ENCODE data around the gene CCDC47.

Gene CCDC47

GRCh38 chr17:63701868-63702720 lies 71.3 kb downstream of the CCDC47 start:
- Histone ChIP-seq H3K9me3 (ENCODE audit: control insufficient read depth, insufficient read depth, low read depth, low read length) (no peaks in the 10 kb centered on the region), H3K4me1 (ENCODE audit: control insufficient read depth, insufficient read depth, low read length) (peaks cover 3% of the 10 kb centered on the region; the same call in 1 of the 2 replicates), H3K27ac (ENCODE audit: extremely low read depth, low read depth, low read length) (no peak overlapping the region), H3K4me3 (ENCODE audit: low read depth, low read length) (no peak overlapping the region), H3K36me3 (ENCODE audit: control insufficient read depth in 2 of 2, insufficient read depth in 1 of 2, low read length in 2 of 2) (peaks cover 0 to 61% of the 10 kb centered on the region in 2 experiments; a peak in 1 of 3 replicates)
- no peak for TF ChIP-seq ZNF585B (tag by site-specific recombination; IDR thresholded peaks at IDR 0.05)
- TF ChIP-seq ZBTB49 (tag by site-specific recombination; IDR thresholded peaks at IDR 0.05; ENCODE audit: low read depth), result no peak
- 0 out of 2 replicates have a peak, but pooled peaks have one; percentile 22 for TF ChIP-seq GLIS2 (tag by site-specific recombination; IDR thresholded peaks at IDR 0.05)
- ChIA-PET CTCF (interaction anchor here (0.6 to 1.0 kb wide), 4 partner anchors 10 to 272 kb away, joined by 3 read pairs; no protein-coding TSS in a partner anchor), POLR2A (interaction anchor here (1.4 kb wide), 1 partner anchor 40 kb away, joined by 4 read pairs; no protein-coding TSS in a partner anchor)

GRCh38 chr17:63701456-63701820 lies 72.0 kb downstream of the CCDC47 start:
- Histone ChIP-seq H3K36me3 (ENCODE audit: control insufficient read depth in 2 of 2, insufficient read depth in 1 of 2, low read length in 2 of 2) (peaks cover under 1 to 61% of the 10 kb centered on the region in 2 experiments; a peak in 1 of 3 replicates), H3K4me1 (ENCODE audit: control insufficient read depth, insufficient read depth, low read length) (peaks cover 3% of the 10 kb centered on the region; the same call in 1 of the 2 replicates), H3K9me3 (ENCODE audit: control insufficient read depth, insufficient read depth, low read depth, low read length) (no peaks in the 10 kb centered on the region), H3K4me3 (ENCODE audit: low read depth, low read length) (no peak overlapping the region), H3K27ac (ENCODE audit: extremely low read depth, low read depth, low read length) (no peak overlapping the region)
- POLR2A ChIA-PET, result interaction anchor here (1.4 kb wide), 1 partner anchor 41 kb away, joined by 4 read pairs; no protein-coding TSS in a partner anchor
- CTCF ChIA-PET, result interaction anchor here (0.6 to 1.0 kb wide), 4 partner anchors 11 to 276 kb away, joined by 3 to 5 read pairs (median 3); no protein-coding TSS in a partner anchor
- TF ChIP-seq ZNF391 (tag by site-specific recombination; IDR thresholded peaks at IDR 0.05; ENCODE audit: borderline replicate concordance, low read depth) (no peak), ZFP69B (tag by site-specific recombination; IDR thresholded peaks at IDR 0.05) (no peak), ZNF140 (tag by site-specific recombination; IDR thresholded peaks at IDR 0.05) (no peak), RBAK (tag by site-specific recombination; IDR thresholded peaks at IDR 0.05) (no peak), ZNF677 (tag by site-specific recombination; IDR thresholded peaks at IDR 0.05) (no peak), ZNF785 (tag by site-specific recombination; IDR thresholded peaks at IDR 0.05) (no peak), ZSCAN4 (tag by site-specific recombination; IDR thresholded peaks at IDR 0.05) (no peak), ZXDB (tag by site-specific recombination; IDR thresholded peaks at IDR 0.05) (no peak), ZNF501 (tag by site-specific recombination; IDR thresholded peaks at IDR 0.05) (no peak), GLI2 (tag by site-specific recombination; IDR thresholded peaks at IDR 0.05; ENCODE audit: borderline replicate concordance, low read depth) (no peak), ZNF560 (tag by site-specific recombination; IDR thresholded peaks at IDR 0.05; ENCODE audit: borderline replicate concordance) (no peak), REST (tag by site-specific recombination; IDR thresholded peaks at IDR 0.05) (no peak), ZNF148 (tag by site-specific recombination; IDR thresholded peaks at IDR 0.05; ENCODE audit: borderline replicate concordance) (no peak), ZNF692 (tag by site-specific recombination; IDR thresholded peaks at IDR 0.05) (no peak), ZNF514 (tag by site-specific recombination; IDR thresholded peaks at IDR 0.05) (no peak), ZBTB44 (tag by site-specific recombination; IDR thresholded peaks at IDR 0.05) (no peak), ZNF585B (tag by site-specific recombination; IDR thresholded peaks at IDR 0.05) (no peak)
